Measurements from ENCODE around the gene GARIN3. TPM values are rescaled to one million over a fixed set of nuclear protein-coding genes. Genes with fewer than 3 reads are reported as not detected.

The GARIN3 gene
- polyA plus RNA-seq, 4 donors: not detected

DNA sequence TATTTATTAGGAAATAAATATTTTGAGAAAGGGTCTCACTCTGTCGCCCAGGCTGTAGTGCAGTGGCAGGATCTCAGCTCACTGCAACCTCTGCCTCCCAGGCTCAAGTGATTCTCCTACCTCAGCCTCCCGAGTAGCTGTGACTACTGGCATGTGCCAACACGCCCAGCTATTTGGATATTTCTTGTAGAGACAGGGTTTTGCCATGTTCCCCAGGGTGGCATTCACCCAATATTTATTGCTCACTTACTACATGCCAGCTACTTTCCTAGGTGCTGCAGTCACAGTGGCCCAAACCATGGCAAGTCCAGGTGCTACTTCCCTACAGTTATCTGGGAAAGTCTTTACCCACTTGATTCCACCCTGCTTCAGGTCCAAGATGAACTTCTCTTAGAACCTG, 15.1 kb downstream of the GARIN3 start:
- H3K4me1 ChIP-seq (ENCODE audit: control insufficient read depth in 3 of 3, insufficient read depth in 2 of 3, low read depth in 1 of 3, low read length in 2 of 3): no peaks in the 10 kb centered on the region
- no peaks in the 10 kb centered on the region for H3K27me3 ChIP-seq (ENCODE audit: control insufficient read depth in 3 of 3, insufficient read depth in 3 of 3, low read length in 3 of 3)
- WGBS, 3 donors: 72 to 84% (median 81%) methylated on average over 3 of the region's 3 CpGs
- no peak overlapping the region for H3K4me3 ChIP-seq (ENCODE audit: low read depth in 1 of 3, low read length in 3 of 3)
- no peaks in the 10 kb centered on the region for H3K36me3 ChIP-seq (ENCODE audit: control insufficient read depth in 3 of 3, insufficient read depth in 2 of 3, low read depth in 1 of 3, low read length in 3 of 3)
- H3K9me3 ChIP-seq (ENCODE audit: control insufficient read depth in 2 of 2, insufficient read depth in 1 of 2, low read depth in 1 of 2, low read length in 1 of 2): no peaks in the 10 kb centered on the region
- H3K27ac ChIP-seq (ENCODE audit: low read depth in 1 of 3, low read length in 2 of 3): no peak overlapping the region
- DNase-seq (no peak), FAIRE-seq (no peak)

DNA sequence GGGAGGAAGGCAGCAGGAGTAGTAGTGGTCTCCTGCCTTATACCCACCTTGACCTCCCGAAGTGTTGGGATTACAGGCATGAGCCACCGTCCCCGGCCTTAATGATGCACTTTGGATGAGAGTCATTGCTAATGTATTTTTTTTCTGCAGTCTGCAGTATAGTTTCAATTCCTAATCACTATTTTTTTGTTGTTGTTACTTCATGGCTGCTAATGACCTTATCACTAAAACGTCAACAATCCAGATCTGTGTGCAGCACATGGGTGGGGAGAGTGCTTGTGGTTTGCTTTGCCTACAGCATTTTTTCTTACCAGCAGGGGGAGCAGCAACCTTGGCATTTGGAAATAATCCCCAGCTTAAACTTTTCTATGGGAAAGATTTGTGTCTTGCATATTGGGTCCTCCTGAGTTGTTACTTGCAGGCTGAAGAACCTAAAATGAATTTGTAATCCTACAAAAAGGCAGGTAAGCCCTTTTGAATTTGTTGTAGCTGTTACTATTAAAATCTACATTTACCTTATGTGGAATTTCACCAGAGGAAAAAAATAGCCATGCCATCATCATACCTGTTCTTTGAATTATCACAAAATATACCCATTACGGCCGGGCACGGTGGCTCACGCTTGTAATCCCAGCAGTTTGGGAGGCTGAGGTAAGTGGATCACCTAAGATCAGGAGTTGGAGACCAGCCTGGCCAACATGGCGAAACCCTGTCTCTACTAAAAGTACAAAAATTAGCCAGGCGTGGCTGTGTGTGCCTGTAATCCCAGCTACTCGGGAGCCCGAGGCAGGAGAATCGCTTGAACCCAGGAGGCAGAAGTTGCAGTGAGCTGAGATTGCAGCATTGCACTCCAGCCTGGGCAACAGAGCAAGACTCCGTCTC, 17.1 kb downstream of the GARIN3 start:
- Histone ChIP-seq H3K9me3 (ENCODE audit: control insufficient read depth in 2 of 2, insufficient read depth in 1 of 2, low read depth in 1 of 2, low read length in 1 of 2) (no peaks in the 10 kb centered on the region), H3K27ac (ENCODE audit: low read depth in 1 of 3, low read length in 2 of 3) (no peak overlapping the region), H3K36me3 (ENCODE audit: control insufficient read depth in 3 of 3, insufficient read depth in 2 of 3, low read depth in 1 of 3, low read length in 3 of 3) (no peaks in the 10 kb centered on the region), H3K4me3 (ENCODE audit: low read depth in 1 of 3, low read length in 3 of 3) (no peak overlapping the region), H3K27me3 (ENCODE audit: control insufficient read depth in 3 of 3, insufficient read depth in 3 of 3, low read length in 3 of 3) (no peaks in the 10 kb centered on the region), H3K4me1 (ENCODE audit: control insufficient read depth in 3 of 3, insufficient read depth in 2 of 3, low read depth in 1 of 3, low read length in 2 of 3) (peaks cover 0 to 1% (median 0%) of the 10 kb centered on the region in 3 donors)
- peak; percentile 77 to 83 for DNase-seq
- FAIRE-seq: no peak
- WGBS, 3 donors: 65 to 77% (median 76%) methylated on average over 14 of the region's 14 CpGs

- peak overlapping the region; percentile 3 to 97 (median 87) for H3K4me3 ChIP-seq (ENCODE audit: low read depth in 1 of 3, low read length in 3 of 3)
- no peaks in the 10 kb centered on the region for H3K9me3 ChIP-seq (ENCODE audit: control insufficient read depth in 2 of 2, insufficient read depth in 1 of 2, low read depth in 1 of 2, low read length in 1 of 2)
- H3K27me3 ChIP-seq (ENCODE audit: control insufficient read depth in 3 of 3, insufficient read depth in 3 of 3, low read length in 3 of 3): no peaks in the 10 kb centered on the region
- H3K4me1 ChIP-seq (ENCODE audit: control insufficient read depth in 3 of 3, insufficient read depth in 2 of 3, low read depth in 1 of 3, low read length in 2 of 3): peaks cover 0 to 6% (median 4%) of the 10 kb centered on the region in 3 donors
- 2 to 11% (median 4%) methylated on average over 33 of the region's 33 CpGs for WGBS, 3 donors
- peak in 1 of 2 donors; percentile 77 for DNase-seq
- peaks cover 0 to 3% (median 0%) of the 10 kb centered on the region in 3 donors for H3K36me3 ChIP-seq (ENCODE audit: control insufficient read depth in 3 of 3, insufficient read depth in 2 of 3, low read depth in 1 of 3, low read length in 3 of 3)
- peak overlapping the region; percentile 83 to 98 (median 83) for H3K27ac ChIP-seq (ENCODE audit: low read depth in 1 of 3, low read length in 2 of 3)
- FAIRE-seq: no peak
These were observed 22.7 kb downstream of the GARIN3 start for GRCh38 chr5:157143127-157143971.

- Histone ChIP-seq H3K27me3 (ENCODE audit: control insufficient read depth in 3 of 3, insufficient read depth in 3 of 3, low read length in 3 of 3) (no peaks in the 10 kb centered on the region), H3K4me1 (ENCODE audit: control insufficient read depth in 3 of 3, insufficient read depth in 2 of 3, low read depth in 1 of 3, low read length in 2 of 3) (peaks cover 0 to 6% (median 4%) of the 10 kb centered on the region in 3 donors), H3K27ac (ENCODE audit: low read depth in 1 of 3, low read length in 2 of 3) (peak within 1 kb of the TSS; percentile 83 to 98 (median 83)), H3K9me3 (ENCODE audit: control insufficient read depth in 2 of 2, insufficient read depth in 1 of 2, low read depth in 1 of 2, low read length in 1 of 2) (no peaks in the 10 kb centered on the region), H3K36me3 (ENCODE audit: control insufficient read depth in 3 of 3, insufficient read depth in 2 of 3, low read depth in 1 of 3, low read length in 3 of 3) (peaks cover 0 to 5% (median 3%) of the 10 kb centered on the region in 3 donors), H3K4me3 (ENCODE audit: low read depth in 1 of 3, low read length in 3 of 3) (peak within 1 kb of the TSS; percentile 87 to 97 (median 97))
- 1% methylated on average over 44 to 48 of the region's 48 CpGs for WGBS, 3 donors
- peak; percentile 99 for DNase-seq
- peak; percentile 95 for FAIRE-seq
These were observed 23.5 kb downstream of the GARIN3 start, which contains the start of gene MED7 for GRCh38 chr5:157142317-157143126. TSS of gene MED7 (minus strand) at chr5:157142865. CDS start at chr5:157139431, 3,434 bp downstream.

- H3K36me3 ChIP-seq (ENCODE audit: control insufficient read depth in 3 of 3, insufficient read depth in 2 of 3, low read depth in 1 of 3, low read length in 3 of 3): peaks cover 0 to 11% (median 4%) of the 10 kb centered on the region in 3 donors
- H3K4me1 ChIP-seq (ENCODE audit: control insufficient read depth in 3 of 3, insufficient read depth in 2 of 3, low read depth in 1 of 3, low read length in 2 of 3): peaks cover 0 to 4% (median 0%) of the 10 kb centered on the region in 3 donors
- no peak overlapping the region for H3K4me3 ChIP-seq (ENCODE audit: low read depth in 1 of 3, low read length in 3 of 3)
- no peaks in the 10 kb centered on the region for H3K27me3 ChIP-seq (ENCODE audit: control insufficient read depth in 3 of 3, insufficient read depth in 3 of 3, low read length in 3 of 3)
- 96 to 99% (median 98%) methylated on average over 6 of the region's 6 CpGs for WGBS, 3 donors
- DNase-seq: no peak
- H3K27ac ChIP-seq (ENCODE audit: low read depth in 1 of 3, low read length in 2 of 3): no peak overlapping the region
- no peak for FAIRE-seq
- H3K9me3 ChIP-seq (ENCODE audit: control insufficient read depth in 2 of 2, insufficient read depth in 1 of 2, low read depth in 1 of 2, low read length in 1 of 2): no peaks in the 10 kb centered on the region
These were observed 28.4 kb downstream of the GARIN3 start for GRCh38 chr5:157137691-157138090.

GRCh38 chr5:157132281-157132612, 33.8 kb downstream of the GARIN3 start:
- no peak for FAIRE-seq
- DNase-seq: no peak
- no peaks in the 10 kb centered on the region for H3K27me3 ChIP-seq (ENCODE audit: control insufficient read depth in 3 of 3, insufficient read depth in 3 of 3, low read length in 3 of 3)
- H3K9me3 ChIP-seq (ENCODE audit: control insufficient read depth in 2 of 2, insufficient read depth in 1 of 2, low read depth in 1 of 2, low read length in 1 of 2): no peaks in the 10 kb centered on the region
- 10 to 16% (median 13%) methylated on average over 1 of the region's 1 CpG for WGBS, 3 donors
- no peak overlapping the region for H3K27ac ChIP-seq (ENCODE audit: low read depth in 1 of 3, low read length in 2 of 3)
- peaks cover 0 to 4% (median 0%) of the 10 kb centered on the region in 3 donors for H3K36me3 ChIP-seq (ENCODE audit: control insufficient read depth in 3 of 3, insufficient read depth in 2 of 3, low read depth in 1 of 3, low read length in 3 of 3)
- no peak overlapping the region for H3K4me3 ChIP-seq (ENCODE audit: low read depth in 1 of 3, low read length in 3 of 3)
- H3K4me1 ChIP-seq (ENCODE audit: control insufficient read depth in 3 of 3, insufficient read depth in 2 of 3, low read depth in 1 of 3, low read length in 2 of 3): no peaks in the 10 kb centered on the region

DNA sequence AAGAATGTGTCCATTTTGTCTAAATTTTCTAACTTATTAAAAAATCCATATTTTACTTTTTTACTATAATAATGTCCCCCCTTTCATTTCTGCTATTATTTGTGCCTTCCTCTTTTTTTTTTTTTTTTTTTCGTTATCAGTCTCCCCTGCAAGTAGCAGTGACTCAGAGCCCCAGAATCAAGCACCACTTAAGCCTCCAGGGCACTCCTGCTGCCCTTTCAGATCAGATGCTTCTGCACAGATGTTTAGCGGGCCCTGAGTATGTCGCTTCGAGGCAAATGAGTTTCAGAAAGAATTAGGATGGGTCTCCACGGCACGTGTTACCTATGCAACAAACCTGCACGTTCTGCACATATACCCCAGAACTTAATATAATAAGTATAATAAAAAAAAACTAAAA, 35.1 kb downstream of the GARIN3 start:
- 60 to 64% (median 63%) methylated on average over 7 of the region's 7 CpGs for WGBS, 3 donors
- Histone ChIP-seq H3K36me3 (ENCODE audit: control insufficient read depth in 3 of 3, insufficient read depth in 2 of 3, low read depth in 1 of 3, low read length in 3 of 3) (no peaks in the 10 kb centered on the region), H3K4me1 (ENCODE audit: control insufficient read depth in 3 of 3, insufficient read depth in 2 of 3, low read depth in 1 of 3, low read length in 2 of 3) (no peaks in the 10 kb centered on the region), H3K27me3 (ENCODE audit: control insufficient read depth in 3 of 3, insufficient read depth in 3 of 3, low read length in 3 of 3) (no peaks in the 10 kb centered on the region), H3K9me3 (ENCODE audit: control insufficient read depth in 2 of 2, insufficient read depth in 1 of 2, low read depth in 1 of 2, low read length in 1 of 2) (no peaks in the 10 kb centered on the region), H3K27ac (ENCODE audit: low read depth in 1 of 3, low read length in 2 of 3) (no peak overlapping the region), H3K4me3 (ENCODE audit: low read depth in 1 of 3, low read length in 3 of 3) (no peak overlapping the region)
- DNase-seq (no peak), FAIRE-seq (no peak)

DNA sequence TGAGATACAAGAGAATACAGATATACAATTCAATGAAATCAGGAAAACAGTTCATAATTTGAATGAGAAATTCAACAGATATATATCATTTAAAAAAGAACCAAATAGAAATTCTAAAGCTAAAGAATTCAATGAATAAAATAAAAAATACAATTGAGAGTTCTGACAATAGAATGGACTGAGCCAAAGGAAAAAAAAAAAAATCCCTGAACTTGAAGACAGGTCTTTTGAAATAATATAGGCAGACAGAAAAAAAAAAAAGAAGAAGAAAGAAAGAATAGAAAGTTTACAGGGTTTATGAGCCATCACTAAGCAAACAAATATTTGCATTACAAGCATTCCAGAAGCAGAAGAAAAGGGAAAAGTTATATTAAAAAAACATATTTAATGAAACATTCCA, 44.4 kb downstream of the GARIN3 start:
- Histone ChIP-seq H3K27ac (ENCODE audit: low read depth in 1 of 3, low read length in 2 of 3) (no peak overlapping the region), H3K4me1 (ENCODE audit: control insufficient read depth in 3 of 3, insufficient read depth in 2 of 3, low read depth in 1 of 3, low read length in 2 of 3) (no peaks in the 10 kb centered on the region), H3K4me3 (ENCODE audit: low read depth in 1 of 3, low read length in 3 of 3) (no peak overlapping the region), H3K36me3 (ENCODE audit: control insufficient read depth in 3 of 3, insufficient read depth in 2 of 3, low read depth in 1 of 3, low read length in 3 of 3) (no peaks in the 10 kb centered on the region), H3K9me3 (ENCODE audit: control insufficient read depth in 2 of 2, insufficient read depth in 1 of 2, low read depth in 1 of 2, low read length in 1 of 2) (peaks cover 0 to 12% of the 10 kb centered on the region in 2 donors), H3K27me3 (ENCODE audit: control insufficient read depth in 3 of 3, insufficient read depth in 3 of 3, low read length in 3 of 3) (no peaks in the 10 kb centered on the region)
- FAIRE-seq: no peak
- DNase-seq: no peak

Data from small intestine (tissue), 7 donors.